GM08714 (cell line): ENCODE measurements around the gene ENAM.
"Not testable (repeated sequence)": the region's sequence is repeated elsewhere in the genome, so short reads cannot be mapped to it uniquely, and the experiment has no call there.

ENCODE experiments used
- H3K4me3 ChIP-seq: fragments of 200-500 bp; sonication (Bioruptor generic); 2 replicates; pipeline ENCODE4 v1.5.1; 2014; ENCODE audit warnings: mild to moderate bottlenecking, low read length, inconsistent platforms
- ZNF274 ChIP-seq: IDR thresholded peaks from 2 replicates; pipeline ENCODE4 v1.6.1; 2012; ENCODE audit warnings: mild to moderate bottlenecking, low read depth, low read length

Gene ENAM

GRCh38 chr4:70678383-70678999, 49.9 kb downstream of the ENAM start:
- H3K4me3 ChIP-seq = peak overlapping the region; percentile 30; the same call in 1 of the 2 replicates
- no peak for TF ChIP-seq ZNF274

DNA sequence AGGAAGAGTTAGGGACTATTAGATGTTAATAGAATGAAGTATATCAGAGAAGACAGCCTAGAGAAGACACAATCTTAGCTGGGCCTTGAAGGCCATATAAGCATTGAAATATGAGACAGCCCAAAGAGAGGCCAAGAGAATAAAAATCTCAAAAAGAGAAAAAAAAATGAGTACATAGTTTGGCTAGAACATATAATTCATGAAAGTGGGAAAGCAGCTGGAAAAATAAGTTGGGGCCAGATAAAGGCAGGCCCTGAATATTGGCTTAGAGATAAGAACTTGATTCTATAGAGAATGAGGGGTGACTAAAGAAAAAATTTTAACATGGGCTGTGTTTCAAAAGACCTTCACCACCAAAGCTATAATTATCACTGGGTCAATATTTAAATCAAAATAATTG, 52.4 kb downstream of the ENAM start:
- H3K4me3 ChIP-seq = peak overlapping the region; percentile 23; the same call in 1 of the 2 replicates
- TF ChIP-seq ZNF274 = no peak

DNA sequence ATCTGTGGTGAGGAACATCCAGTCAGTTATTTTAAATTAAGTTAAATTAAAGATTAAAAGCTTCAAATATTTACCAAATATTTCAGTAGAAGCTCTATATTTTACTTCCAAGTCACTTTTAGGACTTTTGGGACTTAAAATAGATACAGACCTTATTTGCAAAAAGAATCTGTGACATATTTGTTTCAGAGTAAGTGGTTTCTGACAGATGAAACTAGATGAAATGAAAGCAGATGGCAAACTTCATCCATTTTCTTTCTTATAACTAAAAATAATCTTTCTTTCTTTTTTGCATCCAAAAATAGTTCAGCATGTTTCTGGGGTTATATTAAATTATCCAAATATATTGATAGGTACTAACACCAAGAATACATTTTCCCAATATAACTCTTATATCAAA, 53.2 kb downstream of the ENAM start:
- H3K4me3 ChIP-seq = no peak overlapping the region
- no peak for TF ChIP-seq ZNF274

GRCh38 chr4:70682142-70682541, 53.6 kb downstream of the ENAM start:
- H3K4me3 ChIP-seq = not testable (repeated sequence)

- H3K4me3 ChIP-seq = peak overlapping the region; percentile 80
- no peak for TF ChIP-seq ZNF274
Observed at GRCh38 chr4:70687392-70687791, 58.8 kb downstream of the ENAM start.

GRCh38 chr4:70687821-70688794, 59.6 kb downstream of the ENAM start, which contains the start of gene UTP3:
TSS of gene UTP3 (plus strand) at chr4:70688532. CDS start at chr4:70688678, 146 bp downstream.
- peak within 1 kb of the TSS; percentile 80 for H3K4me3 ChIP-seq
- TF ChIP-seq ZNF274 = no peak

- TF ChIP-seq ZNF274 = no peak
- peak overlapping the region; percentile 80 for H3K4me3 ChIP-seq
Observed at GRCh38 chr4:70688795-70689231, 60.3 kb downstream of the ENAM start.

GRCh38 chr4:70691661-70692060, 63.1 kb downstream of the ENAM start:
- H3K4me3 ChIP-seq = no peak overlapping the region
- TF ChIP-seq ZNF274 = no peak

GRCh38 chr4:70694633-70695032, 66.1 kb downstream of the ENAM start:
- H3K4me3 ChIP-seq = not testable (repeated sequence)
